ENCODE data around the gene POLR2E. TPM values are rescaled to one million over a fixed set of nuclear protein-coding genes. Genes with fewer than 3 reads are reported as not detected.

The POLR2E gene
- total and polyA plus RNA-seq, 2 of the 13 experiments (the other 11 are each of a cell fraction or from before 2014, with no cell fraction given) = 140 to 272 TPM

DNA sequence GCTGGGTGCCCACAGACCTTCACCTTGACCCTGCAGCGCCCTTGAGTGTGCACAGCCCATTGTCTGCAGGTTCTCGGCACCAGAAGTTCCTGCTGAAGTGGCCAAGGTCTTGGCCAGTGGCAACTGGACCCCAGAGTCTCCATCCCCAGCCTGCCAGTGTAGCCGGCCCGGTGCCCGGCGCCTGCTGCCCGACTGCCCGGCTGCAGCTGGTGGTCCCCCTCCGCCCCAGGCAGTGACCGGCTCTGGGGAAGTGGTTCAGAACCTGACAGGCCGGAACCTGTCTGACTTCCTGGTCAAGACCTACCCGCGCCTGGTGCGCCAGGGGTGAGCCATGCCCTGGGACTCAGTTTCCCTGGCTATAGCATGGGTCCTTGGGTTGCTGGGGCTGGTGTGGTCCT, 40.1 kb downstream of the POLR2E start:
- TF ChIP-seq RBFOX2 (IDR thresholded peaks at IDR 0.05; ENCODE audit: low read depth, low read length) (peak; percentile 21; the same call in 1 of the 2 replicates), TBP (CRISPR knock-in tag; IDR thresholded peaks at IDR 0.05) (no peak), KAT7 (CRISPR knock-in tag; IDR thresholded peaks at IDR 0.05; ENCODE audit: borderline replicate concordance) (no peak)
- ATAC-seq = no peak
- no TSS peak for BruUV-seq (replicated peaks)

DNA sequence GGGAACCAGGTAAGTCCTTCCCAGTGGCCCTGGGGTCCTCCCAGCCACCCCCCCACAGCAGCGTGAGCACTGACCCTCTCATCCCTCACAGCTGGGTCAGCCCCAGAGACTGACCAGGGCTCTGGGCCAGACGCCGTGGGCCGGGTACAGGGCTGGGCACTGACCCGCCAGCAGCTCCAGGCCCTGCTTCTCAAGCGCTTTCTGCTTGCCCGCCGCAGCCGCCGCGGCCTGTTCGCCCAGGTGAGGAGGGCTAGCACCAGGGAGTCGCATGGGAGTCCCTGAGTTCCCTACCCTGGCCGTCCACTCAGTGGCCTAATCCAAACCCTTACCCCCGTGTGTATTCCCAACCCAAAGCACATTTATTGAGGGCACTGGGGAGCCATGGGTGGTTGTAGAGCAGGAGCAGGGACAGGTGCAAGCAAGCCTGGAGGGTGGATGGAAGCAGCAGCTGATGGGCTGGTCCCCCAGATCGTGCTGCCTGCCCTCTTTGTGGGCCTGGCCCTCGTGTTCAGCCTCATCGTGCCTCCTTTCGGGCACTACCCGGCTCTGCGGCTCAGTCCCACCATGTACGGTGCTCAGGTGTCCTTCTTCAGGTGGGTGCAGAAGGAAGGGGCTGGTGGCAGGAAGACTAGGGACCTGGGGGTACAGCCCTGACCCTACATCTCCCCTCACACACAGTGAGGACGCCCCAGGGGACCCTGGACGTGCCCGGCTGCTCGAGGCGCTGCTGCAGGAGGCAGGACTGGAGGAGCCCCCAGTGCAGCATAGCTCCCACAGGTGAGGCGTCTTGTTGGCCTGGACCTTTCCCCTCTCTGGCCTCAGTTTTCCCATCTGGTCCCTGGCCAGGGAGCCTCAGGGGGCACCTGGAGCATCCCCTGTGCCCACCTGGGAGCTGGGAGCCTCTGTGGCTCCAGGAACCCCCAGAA, 40.8 kb downstream of the POLR2E start:
- Histone ChIP-seq H3K9me3 (ENCODE audit: low read length) (no peaks in the 10 kb centered on the region), H3K27me3 (ENCODE audit: control insufficient read depth in 1 of 2, insufficient read depth in 2 of 2, low read length in 2 of 2) (no peaks in the 10 kb centered on the region; a peak in 1 of 5 replicates), H4K20me1 (ENCODE audit: insufficient read depth, low read length) (no peaks in the 10 kb centered on the region), H3K4me1 (ENCODE audit: insufficient read depth, low read length) (peaks cover 24% of the 10 kb centered on the region), H3K27ac (ENCODE audit: extremely low read length, insufficient read depth, low read length) (no peak overlapping the region), H3K79me2 (ENCODE audit: insufficient read depth, low read length) (no peaks in the 10 kb centered on the region), H2AFZ (ENCODE audit: low read length) (no peak overlapping the region), H3K36me3 (replicated peaks in 1 of 2; ENCODE audit: control insufficient read depth in 1 of 2, insufficient read depth in 2 of 2, low read length in 2 of 2) (peaks cover 12 to 37% of the 10 kb centered on the region in 2 experiments; a peak in 4 of 5 replicates), H3K4me2 (ENCODE audit: low read depth, low read length) (no peak overlapping the region), H3K9ac (ENCODE audit: insufficient read depth, low read depth, low read length) (no peak overlapping the region), H3K4me3 (replicated peaks in 1 of 3; ENCODE audit: insufficient read depth in 1 of 3, low read depth in 2 of 3, low read length in 3 of 3) (no peak overlapping the region)
- in situ Hi-C loops (cut with HindIII; ENCODE audit: extremely low pct_ligation_motif_present, low pct_unique_long_range_greater_than_20kb) (no loop called here), intact Hi-C loops (cut with micrococcal nuclease; ENCODE audit: unreplicated experiment) (loop anchor here (10.0 kb wide), 1 partner anchor 50 kb away; the partner anchor contains the start of gene GPX4)
- BruUV-seq (replicated peaks) = no TSS peak
- no peak for DNase-seq (ENCODE audit: low spot score)
- WGBS (ENCODE audit: low lambda C conversion rate) = 93% methylated on average over 17 of the region's 28 CpGs
- FAIRE-seq = no peak
- no peak for TF ChIP-seq PAX8 (CRISPR knock-in tag; IDR thresholded peaks at IDR 0.05; ENCODE audit: borderline replicate concordance)
- peak; percentile 75 for TF ChIP-seq ZFP36 (IDR thresholded peaks at IDR 0.05; ENCODE audit: borderline replicate concordance, low read depth, low read length, partially characterized antibody)
- TF ChIP-seq RBFOX2 (IDR thresholded peaks at IDR 0.05; ENCODE audit: low read depth, low read length) = peak; percentile 25; the same call in 1 of the 2 replicates
- no peak for TF ChIP-seq ZNF441 (CRISPR knock-in tag; IDR thresholded peaks at IDR 0.05; ENCODE audit: borderline replicate concordance)
- TF ChIP-seq ZMYM3 (CRISPR knock-in tag; IDR thresholded peaks at IDR 0.05) = peak; percentile 81
- ChIA-PET CTCF (ENCODE audit: low intra/inter-chr PET ratio, low total read pairs) (no interaction called here), POLR2A (interaction anchor here (0.9 kb wide), 1 partner anchor 50 kb away, joined by 3 read pairs; the partner anchor contains the start of gene GPX4)
- ATAC-seq = no peak

More for the DNA sequence above, 40.1 kb downstream of the POLR2E start:
- FAIRE-seq (no peak), DNase-seq (ENCODE audit: low spot score) (no peak)
- in situ Hi-C loops (cut with HindIII; ENCODE audit: extremely low pct_ligation_motif_present, low pct_unique_long_range_greater_than_20kb) (no loop called here), intact Hi-C loops (cut with micrococcal nuclease; ENCODE audit: unreplicated experiment) (loop anchor here (10.0 kb wide), 1 partner anchor 50 kb away; the partner anchor contains the start of gene GPX4)
- peaks cover 21% of the 10 kb centered on the region for H3K4me1 ChIP-seq (ENCODE audit: insufficient read depth, low read length)
- POLR2A ChIA-PET = no interaction called here
- H2AFZ ChIP-seq (ENCODE audit: low read length) = no peak overlapping the region
- no peak overlapping the region for H3K27ac ChIP-seq (ENCODE audit: extremely low read length, insufficient read depth, low read length)
- no peaks in the 10 kb centered on the region; a peak in 1 of 5 replicates for H3K27me3 ChIP-seq (ENCODE audit: control insufficient read depth in 1 of 2, insufficient read depth in 2 of 2, low read length in 2 of 2)
- H3K9ac ChIP-seq (ENCODE audit: insufficient read depth, low read depth, low read length) = no peak overlapping the region
- H4K20me1 ChIP-seq (ENCODE audit: insufficient read depth, low read length) = no peaks in the 10 kb centered on the region
- no peaks in the 10 kb centered on the region for H3K79me2 ChIP-seq (ENCODE audit: insufficient read depth, low read length)
- CTCF ChIA-PET (ENCODE audit: low intra/inter-chr PET ratio, low total read pairs) = no interaction called here
- peaks cover 12 to 37% of the 10 kb centered on the region in 2 experiments; a peak in 4 of 5 replicates for H3K36me3 ChIP-seq (replicated peaks in 1 of 2; ENCODE audit: control insufficient read depth in 1 of 2, insufficient read depth in 2 of 2, low read length in 2 of 2)
- no peaks in the 10 kb centered on the region for H3K9me3 ChIP-seq (ENCODE audit: low read length)
- no peak overlapping the region for H3K4me3 ChIP-seq (replicated peaks in 1 of 3; ENCODE audit: insufficient read depth in 1 of 3, low read depth in 2 of 3, low read length in 3 of 3)
- no peak overlapping the region for H3K4me2 ChIP-seq (ENCODE audit: low read depth, low read length)
- WGBS (ENCODE audit: low lambda C conversion rate) = 94% methylated on average over 10 of the region's 14 CpGs
